ENCODE measurements around the gene ANKRD6.
"Not testable (repeated sequence)": the region's sequence is repeated elsewhere in the genome, so short reads cannot be mapped to it uniquely, and the experiment has no call there.

Gene ANKRD6

DNA sequence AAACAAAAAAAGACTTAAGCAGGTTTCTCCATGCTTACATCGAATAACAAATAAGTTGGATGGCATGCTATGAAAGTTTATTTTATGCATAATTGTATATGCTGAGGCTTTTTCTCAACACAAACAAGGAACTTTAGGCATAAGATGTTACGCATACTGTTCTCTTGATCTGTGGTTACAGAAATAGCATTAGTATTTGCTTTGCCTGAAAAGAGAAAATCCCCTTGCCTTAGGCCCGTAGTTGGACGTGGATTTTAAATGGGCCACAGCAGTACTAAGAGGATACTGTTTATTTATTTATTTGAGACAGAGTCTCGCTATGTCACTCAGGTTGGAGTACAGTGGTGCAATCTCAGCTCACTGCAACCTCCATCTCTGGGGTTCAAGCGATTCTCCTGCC, 186.6 kb downstream of the ANKRD6 start:
- H3K9me3 Mint-ChIP-seq, result no peaks in the 10 kb centered on the region
- no peak for DNase-seq
- peaks cover 2% of the 10 kb centered on the region for H3K36me3 Mint-ChIP-seq (ENCODE audit: low read depth)
- H3K4me1 Mint-ChIP-seq (ENCODE audit: low read depth), result no peaks in the 10 kb centered on the region
- H3K27ac Mint-ChIP-seq, result no peak overlapping the region
- no peak overlapping the region for H3K4me3 Mint-ChIP-seq
- no peaks in the 10 kb centered on the region for H3K27me3 Mint-ChIP-seq

DNA sequence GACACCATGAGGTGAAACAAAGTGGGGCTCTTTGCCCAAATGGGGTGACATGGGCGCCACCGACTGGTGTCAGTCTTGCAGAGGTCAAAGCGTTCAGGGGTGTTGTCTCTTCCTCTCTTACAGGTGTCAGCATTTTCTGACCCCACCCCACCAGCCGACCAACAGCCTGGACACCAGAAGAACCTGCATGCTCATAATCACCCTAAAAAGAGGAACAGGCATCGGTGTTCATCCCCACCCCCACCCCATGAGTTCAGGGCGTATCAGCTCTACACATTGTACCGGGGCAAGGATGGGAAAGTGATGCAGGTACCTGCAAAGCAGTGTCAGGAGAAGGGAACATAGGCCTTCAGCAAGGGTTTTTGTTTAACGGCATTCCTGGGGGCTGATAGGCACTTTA, 190.8 kb downstream of the ANKRD6 start:
- H3K27me3 Mint-ChIP-seq, result no peaks in the 10 kb centered on the region
- no peaks in the 10 kb centered on the region for H3K4me1 Mint-ChIP-seq (ENCODE audit: low read depth)
- no peak for DNase-seq
- peaks cover 2% of the 10 kb centered on the region for H3K36me3 Mint-ChIP-seq (ENCODE audit: low read depth)
- H3K4me3 Mint-ChIP-seq, result no peak overlapping the region
- H3K27ac Mint-ChIP-seq, result no peak overlapping the region
- no peaks in the 10 kb centered on the region for H3K9me3 Mint-ChIP-seq

DNA sequence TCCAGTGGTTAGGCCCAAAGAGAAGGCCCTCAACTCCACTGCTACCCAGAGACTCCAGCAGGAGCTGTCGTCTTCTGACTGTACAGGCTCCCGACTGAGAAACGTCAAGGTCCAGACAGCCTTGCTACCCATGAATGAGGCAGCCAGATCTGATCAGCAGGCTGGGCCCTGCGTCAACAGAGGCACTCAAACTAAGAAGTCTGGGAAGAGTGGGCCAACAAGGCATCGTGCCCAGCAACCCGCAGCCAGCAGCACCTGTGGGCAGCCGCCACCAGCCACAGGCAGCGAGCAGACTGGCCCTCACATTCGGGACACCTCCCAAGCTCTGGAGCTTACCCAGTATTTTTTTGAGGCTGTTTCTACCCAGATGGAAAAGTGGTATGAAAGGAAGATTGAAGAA, 197.5 kb downstream of the ANKRD6 start:
- H3K36me3 Mint-ChIP-seq (ENCODE audit: low read depth), result peaks cover 26% of the 10 kb centered on the region
- no peaks in the 10 kb centered on the region for H3K9me3 Mint-ChIP-seq
- no peak for DNase-seq
- H3K27me3 Mint-ChIP-seq, result no peaks in the 10 kb centered on the region
- H3K27ac Mint-ChIP-seq, result no peak overlapping the region
- H3K4me1 Mint-ChIP-seq (ENCODE audit: low read depth), result no peaks in the 10 kb centered on the region
- H3K4me3 Mint-ChIP-seq, result no peak overlapping the region

DNA sequence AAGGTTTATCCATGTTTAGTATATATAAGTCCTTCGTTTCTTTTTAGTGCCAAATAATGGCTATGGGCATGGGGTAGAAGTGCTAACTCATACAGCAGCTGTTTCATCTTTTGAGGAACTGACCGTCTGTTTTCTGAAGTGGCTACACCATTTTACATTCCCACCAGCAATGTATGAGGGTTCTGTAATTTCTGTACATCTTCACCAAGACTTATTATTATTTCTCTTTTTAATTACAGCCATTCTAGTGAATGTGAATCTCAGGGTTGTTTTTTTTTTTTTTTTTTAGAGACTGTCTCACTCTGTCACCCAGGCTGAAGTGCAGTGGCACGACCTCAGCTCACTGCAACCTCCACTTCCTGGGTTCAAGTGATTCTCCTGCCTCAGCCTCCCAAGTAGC, 203.5 kb downstream of the ANKRD6 start:
- not testable (repeated sequence) for DNase-seq, H3K9me3 Mint-ChIP-seq, H3K27me3 Mint-ChIP-seq
- Mint-ChIP-seq H3K4me3 (peak overlapping the region; percentile 20), H3K27ac (peak overlapping the region; percentile 61), H3K4me1 (ENCODE audit: low read depth) (peaks cover 37% of the 10 kb centered on the region), H3K36me3 (ENCODE audit: low read depth) (peaks cover 58% of the 10 kb centered on the region)

- H3K4me1 Mint-ChIP-seq (ENCODE audit: low read depth), result peaks cover 37% of the 10 kb centered on the region
- peak overlapping the region; percentile 97 for H3K4me3 Mint-ChIP-seq
- no peaks in the 10 kb centered on the region for H3K27me3 Mint-ChIP-seq
- DNase-seq, result no peak
- H3K27ac Mint-ChIP-seq, result peak overlapping the region; percentile 99
- peaks cover 70% of the 10 kb centered on the region for H3K36me3 Mint-ChIP-seq (ENCODE audit: low read depth)
- H3K9me3 Mint-ChIP-seq, result no peaks in the 10 kb centered on the region
Measured at GRCh38 chr6:89637960-89638319, 205.0 kb downstream of the ANKRD6 start.

DNA sequence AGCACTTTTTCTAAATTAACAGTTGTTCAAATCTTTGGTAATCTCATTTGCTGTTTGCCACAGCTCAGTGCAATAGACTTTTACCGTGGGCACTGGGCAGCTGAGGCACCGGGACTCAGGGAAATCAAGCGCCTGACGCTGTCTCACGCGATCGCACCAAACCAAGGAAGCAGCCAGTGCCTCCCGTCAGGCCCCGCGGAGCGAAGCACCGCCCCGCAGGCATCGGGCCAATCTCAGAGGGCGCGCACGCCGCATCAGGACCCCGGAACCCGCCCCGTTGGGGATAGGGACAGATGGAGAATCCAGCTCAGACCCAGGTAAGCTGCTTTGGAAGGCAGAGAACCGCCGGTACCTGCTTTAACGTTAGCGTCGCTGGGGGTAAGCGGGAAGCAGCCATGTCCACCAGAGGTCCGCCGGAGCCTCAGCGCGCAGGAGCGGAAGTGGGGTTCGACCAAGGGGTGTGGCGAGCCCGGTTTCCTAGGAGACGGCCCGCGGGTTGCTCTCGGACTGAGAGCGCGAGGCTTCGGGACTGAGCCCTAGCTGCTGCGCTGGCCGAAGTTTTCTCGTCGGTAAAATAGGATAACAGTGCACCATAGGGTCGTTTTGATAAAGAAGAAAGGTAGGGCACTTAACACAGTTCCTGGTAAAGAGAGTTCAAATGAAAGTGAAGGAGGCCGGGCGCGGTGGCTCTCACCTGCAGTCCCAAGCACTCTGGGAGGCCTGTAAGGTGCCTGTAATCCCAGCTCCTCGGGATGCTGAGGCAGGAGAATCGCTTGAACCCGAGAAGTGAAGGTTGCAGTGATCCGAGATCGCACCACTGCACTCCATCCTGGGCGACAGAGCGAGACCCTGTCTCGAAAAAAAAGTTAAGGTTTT, 205.6 kb downstream of the ANKRD6 start, which contains the start of gene LYRM2:
Gene LYRM2, minus strand, starts transcription at position 428 of the 876 bp plus-strand sequence. Its CDS starts 31 bp downstream, at position 397.
- peak; percentile 96 for DNase-seq
- no peaks in the 10 kb centered on the region for H3K9me3 Mint-ChIP-seq
- H3K4me1 Mint-ChIP-seq (ENCODE audit: low read depth), result peaks cover 37% of the 10 kb centered on the region
- H3K4me3 Mint-ChIP-seq, result peak within 1 kb of the TSS; percentile 97
- H3K27ac Mint-ChIP-seq, result peak within 1 kb of the TSS; percentile 99
- H3K36me3 Mint-ChIP-seq (ENCODE audit: low read depth), result peaks cover 74% of the 10 kb centered on the region
- no peaks in the 10 kb centered on the region for H3K27me3 Mint-ChIP-seq

DNA sequence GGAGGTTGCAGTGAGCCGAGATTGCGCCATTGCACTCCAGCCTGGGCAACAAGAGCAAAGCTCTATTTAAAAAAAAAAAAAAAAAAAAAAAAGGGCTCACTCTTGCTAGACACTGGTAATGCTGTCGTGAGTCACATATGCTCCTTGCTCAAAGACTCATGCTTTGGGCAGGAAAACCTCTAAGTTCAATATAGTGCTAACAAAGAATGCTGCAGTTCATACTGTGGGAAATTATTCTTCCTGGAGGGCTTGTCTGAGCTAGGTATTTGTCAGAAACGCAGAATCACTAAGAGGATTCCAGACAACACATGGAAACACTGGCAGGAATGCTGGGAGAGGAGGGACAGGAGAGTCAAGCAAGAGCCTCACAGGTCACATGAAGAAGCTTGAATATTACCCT, 207.9 kb downstream of the ANKRD6 start:
- Mint-ChIP-seq H3K9me3 (no peaks in the 10 kb centered on the region), H3K27me3 (no peaks in the 10 kb centered on the region), H3K36me3 (ENCODE audit: low read depth) (peaks cover 76% of the 10 kb centered on the region), H3K27ac (no peak overlapping the region), H3K4me1 (ENCODE audit: low read depth) (peaks cover 36% of the 10 kb centered on the region), H3K4me3 (no peak overlapping the region)
- DNase-seq, result no peak

DNA sequence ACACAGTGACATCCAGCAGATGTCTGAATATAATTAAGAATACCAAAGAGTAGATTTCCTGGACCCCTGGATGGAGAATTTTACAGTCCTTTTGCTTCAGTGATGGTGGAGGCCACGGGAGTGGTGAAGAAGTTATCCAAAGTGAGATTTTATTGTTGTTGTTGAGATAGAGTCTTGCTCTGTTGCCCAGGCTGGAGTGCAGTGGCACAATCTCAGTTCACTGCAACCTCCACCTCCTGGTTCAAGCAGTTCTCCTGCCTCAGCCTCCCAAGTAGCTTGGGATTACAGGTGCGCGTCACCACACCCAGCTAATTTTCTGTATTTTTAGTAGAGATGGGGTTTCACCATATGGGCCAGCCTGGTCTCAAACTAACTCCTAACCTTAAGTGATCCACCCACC, 208.6 kb downstream of the ANKRD6 start:
- H3K4me3 Mint-ChIP-seq, H3K27me3 Mint-ChIP-seq, H3K9me3 Mint-ChIP-seq, DNase-seq: not testable (repeated sequence)
- H3K4me1 Mint-ChIP-seq (ENCODE audit: low read depth), result peaks cover 31% of the 10 kb centered on the region
- peaks cover 76% of the 10 kb centered on the region for H3K36me3 Mint-ChIP-seq (ENCODE audit: low read depth)
- peak overlapping the region; percentile 44 for H3K27ac Mint-ChIP-seq

- Mint-ChIP-seq H3K27me3 (no peaks in the 10 kb centered on the region), H3K9me3 (no peaks in the 10 kb centered on the region), H3K27ac (peak overlapping the region; percentile 58), H3K36me3 (ENCODE audit: low read depth) (peaks cover 78% of the 10 kb centered on the region), H3K4me3 (no peak overlapping the region), H3K4me1 (ENCODE audit: low read depth) (peaks cover 21% of the 10 kb centered on the region)
- no peak for DNase-seq
Measured at GRCh38 chr6:89642956-89643355, 210.0 kb downstream of the ANKRD6 start.

- Mint-ChIP-seq H3K4me1 (ENCODE audit: low read depth) (peaks cover 18% of the 10 kb centered on the region), H3K27ac (peak overlapping the region; percentile 58), H3K36me3 (ENCODE audit: low read depth) (peaks cover 78% of the 10 kb centered on the region), H3K27me3 (no peaks in the 10 kb centered on the region), H3K9me3 (no peaks in the 10 kb centered on the region), H3K4me3 (no peak overlapping the region)
- no peak for DNase-seq
Measured at GRCh38 chr6:89643406-89643805, 210.5 kb downstream of the ANKRD6 start.

GRCh38 chr6:89644864-89645263, 211.9 kb downstream of the ANKRD6 start:
- no peak overlapping the region for H3K4me3 Mint-ChIP-seq
- peak overlapping the region; percentile 48 for H3K27ac Mint-ChIP-seq
- peaks cover 88% of the 10 kb centered on the region for H3K36me3 Mint-ChIP-seq (ENCODE audit: low read depth)
- H3K9me3 Mint-ChIP-seq, result no peaks in the 10 kb centered on the region
- H3K27me3 Mint-ChIP-seq, result no peaks in the 10 kb centered on the region
- DNase-seq, result no peak
- peaks cover 6% of the 10 kb centered on the region for H3K4me1 Mint-ChIP-seq (ENCODE audit: low read depth)

DNA sequence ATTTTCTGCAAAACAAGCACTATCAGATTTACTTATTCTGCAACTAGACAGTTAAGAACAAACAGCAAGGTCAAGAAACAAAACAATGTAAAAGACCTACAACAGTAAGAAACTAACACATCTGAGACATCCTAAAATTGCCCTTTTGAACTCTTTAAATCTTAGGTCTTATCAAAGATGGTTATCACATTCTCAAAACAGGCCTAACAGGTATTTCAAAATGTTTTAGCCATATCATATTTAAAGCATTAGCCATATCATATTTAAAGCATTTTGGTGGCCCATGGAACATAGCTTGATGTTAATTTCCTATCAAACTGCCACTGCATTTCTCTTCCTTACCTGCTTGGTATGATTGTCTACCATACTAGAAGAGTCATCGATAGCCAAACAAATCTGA, 216.7 kb downstream of the ANKRD6 start:
- H3K27me3 Mint-ChIP-seq, result no peaks in the 10 kb centered on the region
- H3K27ac Mint-ChIP-seq, result no peak overlapping the region
- DNase-seq, result no peak
- H3K4me1 Mint-ChIP-seq (ENCODE audit: low read depth), result peaks cover 2% of the 10 kb centered on the region
- peaks cover 96% of the 10 kb centered on the region for H3K36me3 Mint-ChIP-seq (ENCODE audit: low read depth)
- no peak overlapping the region for H3K4me3 Mint-ChIP-seq
- H3K9me3 Mint-ChIP-seq, result no peaks in the 10 kb centered on the region

- H3K27ac Mint-ChIP-seq, result no peak overlapping the region
- H3K9me3 Mint-ChIP-seq, result no peaks in the 10 kb centered on the region
- no peaks in the 10 kb centered on the region for H3K27me3 Mint-ChIP-seq
- DNase-seq, result no peak
- H3K4me3 Mint-ChIP-seq, result no peak overlapping the region
- H3K4me1 Mint-ChIP-seq (ENCODE audit: low read depth), result no peaks in the 10 kb centered on the region
- peaks cover 94% of the 10 kb centered on the region for H3K36me3 Mint-ChIP-seq (ENCODE audit: low read depth)
Measured at GRCh38 chr6:89650579-89650978, 217.6 kb downstream of the ANKRD6 start.

DNA sequence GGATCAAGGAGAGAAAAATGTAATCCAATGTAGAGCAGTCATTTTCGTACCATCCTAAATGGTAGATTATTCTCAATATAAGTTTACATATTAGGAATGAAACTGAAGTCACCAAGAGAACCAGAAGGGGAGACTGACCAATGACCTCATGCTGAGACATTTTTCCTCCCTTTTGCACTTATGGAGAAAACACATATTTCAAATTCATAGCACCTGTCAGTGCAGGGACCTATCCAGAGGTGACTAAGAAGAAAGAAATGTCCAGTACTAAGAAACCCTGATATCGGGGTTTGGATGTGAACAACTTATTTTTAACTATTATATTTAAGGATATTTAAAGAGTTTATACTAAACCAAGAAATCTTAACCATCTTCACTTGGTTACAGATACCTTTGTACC, 222.2 kb downstream of the ANKRD6 start:
- peaks cover 94% of the 10 kb centered on the region for H3K36me3 Mint-ChIP-seq (ENCODE audit: low read depth)
- no peaks in the 10 kb centered on the region for H3K9me3 Mint-ChIP-seq
- DNase-seq, result no peak
- no peaks in the 10 kb centered on the region for H3K27me3 Mint-ChIP-seq
- no peak overlapping the region for H3K4me3 Mint-ChIP-seq
- H3K4me1 Mint-ChIP-seq (ENCODE audit: low read depth), result no peaks in the 10 kb centered on the region
- H3K27ac Mint-ChIP-seq, result no peak overlapping the region

DNA sequence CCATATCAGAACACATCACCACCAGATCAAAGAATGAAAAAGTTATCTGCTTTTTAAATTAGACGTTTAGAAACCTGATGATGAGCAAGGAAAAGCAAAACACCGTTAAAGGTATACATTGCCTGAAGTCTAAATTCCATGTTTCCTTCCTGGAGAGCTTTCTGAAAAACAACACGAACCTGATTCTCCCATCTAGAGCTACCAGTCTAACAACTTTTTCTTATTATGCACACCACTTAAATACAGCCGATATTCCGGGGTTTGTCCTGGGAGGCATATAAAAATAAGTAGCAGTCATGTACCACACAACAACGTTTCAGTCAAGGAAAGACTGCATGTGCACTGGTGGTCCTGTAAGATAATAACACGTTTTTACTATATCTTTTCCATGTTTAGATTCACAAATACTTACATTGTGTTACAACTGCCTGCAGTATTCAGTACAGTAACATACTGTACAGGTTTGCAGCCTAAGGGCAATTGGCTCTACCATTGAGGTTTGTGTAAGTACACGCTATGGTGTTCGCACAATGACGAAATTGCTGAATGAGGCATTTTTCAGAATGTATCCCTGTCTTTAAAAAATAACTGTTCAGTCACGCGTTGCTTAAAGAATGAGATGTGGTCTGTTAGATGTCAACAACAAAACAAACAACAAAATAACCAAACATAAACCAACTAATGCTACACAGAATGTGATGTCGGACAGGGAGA, 224.7 kb downstream of the ANKRD6 start:
- Mint-ChIP-seq H3K36me3 (ENCODE audit: low read depth) (peaks cover 93% of the 10 kb centered on the region), H3K27ac (no peak overlapping the region), H3K9me3 (no peaks in the 10 kb centered on the region), H3K4me1 (ENCODE audit: low read depth) (no peaks in the 10 kb centered on the region), H3K4me3 (no peak overlapping the region), H3K27me3 (no peaks in the 10 kb centered on the region)
- no peak for DNase-seq

Data from activated T-cell treated with anti-CD3 and anti-CD28 coated beads, Interleukin-2, amount 50 U/mL, for 24 hours (primary cell).